KMS-11 (cell line): ENCODE data around the gene SLC45A3.

Experiments used
- H2AFZ ChIP-seq: fragments of 200-600 bp; sonication (generic); 2 replicates; pipeline ENCODE4 v1.6.1; 2016; ENCODE audit warnings: antibody characterized with exemption, mixed run types, low read depth
- H3K27ac ChIP-seq: fragments of 200-600 bp; sonication (generic); 2 replicates; pipeline ENCODE4 v1.6.1; 2016; ENCODE audit warnings: mild to moderate bottlenecking, mixed run types
- H3K27me3 ChIP-seq: fragments of 200-600 bp; sonication (generic); 2 replicates; pipeline ENCODE4 v1.6.1; 2017; ENCODE audit warnings: mild to moderate bottlenecking, low read depth, mixed run types, moderate library complexity; ENCODE audit not compliant: insufficient read depth
- H3K36me3 ChIP-seq: fragments of 200-600 bp; sonication (generic); 2 replicates; pipeline ENCODE4 v1.6.1; 2017; ENCODE audit warnings: mild to moderate bottlenecking, mixed run types; ENCODE audit not compliant: insufficient read depth
- H3K4me1 ChIP-seq: fragments of 200-600 bp; sonication (generic); 2 replicates; pipeline ENCODE4 v1.6.1; 2016; ENCODE audit warnings: mild to moderate bottlenecking, low read depth, mixed run types; ENCODE audit not compliant: poor library complexity, severe bottlenecking
- H3K4me2 ChIP-seq: fragments of 200-600 bp; sonication (generic); 2 replicates; pipeline ENCODE4 v1.7.0; 2016; ENCODE audit warnings: mild to moderate bottlenecking, mixed run types
- H3K4me3 ChIP-seq: fragments of 200-600 bp; sonication (generic); IDR thresholded peaks from 2 replicates; pipeline ENCODE4 v1.6.1; 2017; ENCODE audit warnings: low read depth, low read length, mixed read lengths; ENCODE audit not compliant: insufficient read depth
- H3K79me2 ChIP-seq: fragments of 200-600 bp; sonication (generic); 2 replicates; pipeline ENCODE4 v1.6.1; 2016; ENCODE audit warnings: low read depth, mixed run types; ENCODE audit not compliant: insufficient read depth
- H3K9ac ChIP-seq: fragments of 200-600 bp; sonication (generic); 2 replicates; pipeline ENCODE4 v1.6.1; 2016; ENCODE audit warnings: mild to moderate bottlenecking, mixed run types
- H4K20me1 ChIP-seq: fragments of 200-600 bp; sonication (generic); 2 replicates; pipeline ENCODE4 v1.6.1; 2016; ENCODE audit warnings: mild to moderate bottlenecking, mixed run types; ENCODE audit not compliant: insufficient read depth
- TF ChIP-seq, protein P1 (sequence below): fragments of 200-600 bp; sonication (generic); conservative IDR thresholded peaks from 2 replicates; pipeline ENCODE4 v1.6.1; 2017; ENCODE audit warnings: low read depth, mild to moderate bottlenecking, antibody characterized with exemption, low read length, moderate library complexity, mixed read lengths

SLC45A3 gene

DNA sequence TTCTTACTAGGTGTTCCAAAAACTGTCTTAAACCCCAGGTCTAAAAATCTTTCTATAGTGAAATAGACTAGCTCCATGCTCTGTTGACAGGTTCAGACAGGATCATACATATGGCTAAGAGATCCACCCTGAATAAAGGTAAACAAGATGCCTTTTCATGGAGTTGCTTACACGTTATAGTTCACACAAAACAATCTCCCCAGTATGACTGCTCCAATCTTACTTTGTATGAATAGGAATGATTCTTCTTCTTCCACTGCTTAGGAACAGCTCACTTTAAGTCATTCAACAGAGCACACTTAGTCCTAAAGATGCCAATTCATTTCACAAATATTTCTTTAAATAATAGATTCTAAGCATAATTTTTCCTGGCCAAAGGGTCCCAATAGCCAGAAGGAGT lies 64.5 kb downstream of the SLC45A3 start:
- H3K4me3 ChIP-seq: no peak overlapping the region
- H3K4me2 ChIP-seq: no peak overlapping the region
- H3K27ac ChIP-seq: no peak overlapping the region
- H3K79me2 ChIP-seq: peaks cover 10% of the 10 kb centered on the region; the same call in 1 of the 2 replicates
- TF ChIP-seq, protein P1, sequence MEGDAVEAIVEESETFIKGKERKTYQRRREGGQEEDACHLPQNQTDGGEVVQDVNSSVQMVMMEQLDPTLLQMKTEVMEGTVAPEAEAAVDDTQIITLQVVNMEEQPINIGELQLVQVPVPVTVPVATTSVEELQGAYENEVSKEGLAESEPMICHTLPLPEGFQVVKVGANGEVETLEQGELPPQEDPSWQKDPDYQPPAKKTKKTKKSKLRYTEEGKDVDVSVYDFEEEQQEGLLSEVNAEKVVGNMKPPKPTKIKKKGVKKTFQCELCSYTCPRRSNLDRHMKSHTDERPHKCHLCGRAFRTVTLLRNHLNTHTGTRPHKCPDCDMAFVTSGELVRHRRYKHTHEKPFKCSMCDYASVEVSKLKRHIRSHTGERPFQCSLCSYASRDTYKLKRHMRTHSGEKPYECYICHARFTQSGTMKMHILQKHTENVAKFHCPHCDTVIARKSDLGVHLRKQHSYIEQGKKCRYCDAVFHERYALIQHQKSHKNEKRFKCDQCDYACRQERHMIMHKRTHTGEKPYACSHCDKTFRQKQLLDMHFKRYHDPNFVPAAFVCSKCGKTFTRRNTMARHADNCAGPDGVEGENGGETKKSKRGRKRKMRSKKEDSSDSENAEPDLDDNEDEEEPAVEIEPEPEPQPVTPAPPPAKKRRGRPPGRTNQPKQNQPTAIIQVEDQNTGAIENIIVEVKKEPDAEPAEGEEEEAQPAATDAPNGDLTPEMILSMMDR: no peak
- H4K20me1 ChIP-seq: no peaks in the 10 kb centered on the region
- no peak overlapping the region for H3K9ac ChIP-seq
- H3K27me3 ChIP-seq: no peaks in the 10 kb centered on the region
- peaks cover 10% of the 10 kb centered on the region; the same call in 1 of the 2 replicates for H3K36me3 ChIP-seq
- no peaks in the 10 kb centered on the region for H3K4me1 ChIP-seq
- no peak overlapping the region for H2AFZ ChIP-seq

DNA sequence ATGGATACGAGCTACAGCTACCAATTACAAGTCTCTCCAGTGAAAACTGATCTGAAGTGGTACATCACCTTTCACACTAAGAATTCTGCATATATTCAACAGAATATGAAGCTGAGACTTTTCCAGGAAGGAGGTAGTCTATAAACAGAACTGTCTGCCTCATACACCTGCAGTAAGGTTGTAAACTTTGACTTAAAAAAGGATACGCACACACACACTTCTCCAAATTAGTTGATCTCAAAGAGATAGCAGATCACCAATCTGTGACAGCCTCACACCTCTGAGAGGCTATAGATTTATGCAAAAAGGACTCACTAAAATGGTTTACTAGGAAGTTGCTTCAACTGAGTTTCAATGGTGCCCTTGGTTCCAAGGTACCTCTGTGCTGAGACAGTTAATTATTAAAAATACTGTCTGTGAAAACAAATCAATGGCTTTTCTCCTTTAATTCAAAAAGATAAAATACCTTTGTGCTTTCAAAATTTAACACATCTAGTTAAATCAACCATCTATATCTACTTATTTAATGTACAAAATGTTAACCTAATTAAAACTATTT lies 66.4 kb downstream of the SLC45A3 start:
- H3K4me3 ChIP-seq: no peak overlapping the region
- TF ChIP-seq, protein P1: no peak

DNA sequence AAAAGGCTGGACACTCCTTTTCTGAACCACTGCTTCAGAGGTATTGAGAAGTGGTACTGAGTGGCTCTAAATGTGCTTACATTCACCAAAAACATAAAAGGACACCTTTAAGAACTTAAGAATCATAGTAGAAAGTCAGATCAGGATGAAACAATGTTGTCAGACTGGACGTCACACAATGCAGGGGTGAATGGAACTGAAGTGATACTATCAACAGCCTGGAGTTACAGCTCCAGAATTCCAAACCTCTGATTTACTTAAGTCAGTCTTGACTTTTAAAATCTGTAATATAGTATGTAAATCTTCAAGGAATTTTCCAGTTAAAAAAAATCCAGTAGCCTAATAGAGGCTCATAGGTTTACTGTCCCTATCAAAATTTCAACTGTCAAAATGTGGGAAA lies 67.8 kb downstream of the SLC45A3 start:
- H3K4me2 ChIP-seq: no peak overlapping the region
- H3K36me3 ChIP-seq: no peaks in the 10 kb centered on the region; the same call in 1 of the 2 replicates
- H3K9ac ChIP-seq: no peak overlapping the region
- no peak overlapping the region for H2AFZ ChIP-seq
- TF ChIP-seq, protein P1: no peak
- no peaks in the 10 kb centered on the region for H3K27me3 ChIP-seq
- no peaks in the 10 kb centered on the region for H4K20me1 ChIP-seq
- H3K4me1 ChIP-seq: no peaks in the 10 kb centered on the region
- peaks cover 10% of the 10 kb centered on the region; the same call in 1 of the 2 replicates for H3K79me2 ChIP-seq
- H3K27ac ChIP-seq: no peak overlapping the region
- H3K4me3 ChIP-seq: no peak overlapping the region

More for the DNA sequence above, 66.4 kb downstream of the SLC45A3 start:
- H4K20me1 ChIP-seq: no peaks in the 10 kb centered on the region
- peaks cover under 1% of the 10 kb centered on the region; the same call in 1 of the 2 replicates for H3K36me3 ChIP-seq
- no peak overlapping the region for H3K27ac ChIP-seq
- H3K27me3 ChIP-seq: no peaks in the 10 kb centered on the region
- H3K9ac ChIP-seq: no peak overlapping the region
- no peak overlapping the region for H2AFZ ChIP-seq
- no peaks in the 10 kb centered on the region for H3K4me1 ChIP-seq
- no peak overlapping the region for H3K4me2 ChIP-seq
- H3K79me2 ChIP-seq: peaks cover 10% of the 10 kb centered on the region; the same call in 1 of the 2 replicates

DNA sequence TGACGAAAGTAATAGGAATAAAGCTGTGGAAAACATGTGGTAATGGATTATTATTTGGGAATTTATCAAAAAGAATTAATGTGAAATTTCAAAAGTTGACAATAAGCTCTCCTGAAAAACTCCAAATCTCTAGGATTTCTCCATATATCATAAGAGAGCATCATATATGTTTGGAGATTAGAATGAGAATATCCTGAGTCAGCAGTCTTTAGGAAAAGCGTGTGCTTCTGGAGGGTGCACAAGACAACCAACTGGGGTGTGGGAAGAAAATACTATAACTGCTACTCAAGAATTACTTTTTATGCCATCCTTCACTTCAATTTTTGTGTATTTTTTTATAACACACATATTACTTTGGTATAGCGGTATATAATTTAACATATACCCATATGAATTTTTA lies 68.2 kb downstream of the SLC45A3 start:
- Histone ChIP-seq H2AFZ (no peak overlapping the region), H3K36me3 (no peaks in the 10 kb centered on the region; the same call in 1 of the 2 replicates), H3K9ac (no peak overlapping the region), H3K4me1 (no peaks in the 10 kb centered on the region), H3K4me3 (no peak overlapping the region), H3K4me2 (no peak overlapping the region), H3K27ac (no peak overlapping the region), H3K79me2 (peaks cover 10% of the 10 kb centered on the region; the same call in 1 of the 2 replicates), H4K20me1 (no peaks in the 10 kb centered on the region), H3K27me3 (no peaks in the 10 kb centered on the region)
- TF ChIP-seq, protein P1: no peak
